Left ventricle myocardium inferior (tissue), 1 donor: Measurements from ENCODE around the gene MEGF11. TPM values are rescaled to one million over a fixed set of nuclear protein-coding genes. Genes with fewer than 3 reads are reported as not detected.

ENCODE experiments used
- DNase-seq: peaks from one replicate; pipeline ENCODE4 v3.0.0-alpha.2; 2020
- H3K27ac ChIP-seq: fragments of 200-600 bp; replicated peaks from 2 replicates; pipeline ENCODE4 v1.8.0; 2021
- H3K27me3 ChIP-seq: fragments of 200-600 bp; 2 replicates; pipeline ENCODE4 v1.8.0; 2021; ENCODE audit warnings: low read depth
- H3K36me3 ChIP-seq: fragments of 200-600 bp; 2 replicates; pipeline ENCODE4 v1.8.0; 2021
- H3K4me1 ChIP-seq: fragments of 200-600 bp; 2 replicates; pipeline ENCODE4 v1.8.0; 2021
- H3K4me3 ChIP-seq: fragments of 200-600 bp; 2 replicates; pipeline ENCODE4 v1.8.0; 2021; ENCODE audit warnings: mild to moderate bottlenecking, moderate library complexity
- H3K9me3 ChIP-seq: fragments of 200-600 bp; replicated peaks from 2 replicates; pipeline ENCODE4 v1.8.0; 2021
- CTCF ChIP-seq: fragments of 200-600 bp; IDR thresholded peaks from 2 replicates; pipeline ENCODE4 v1.8.0; 2021; ENCODE audit warnings: antibody characterized with exemption, mild to moderate bottlenecking, borderline replicate concordance
- intact Hi-C: fragments of 100-400 bp; cut with micrococcal nuclease; formaldehyde crosslinking; loops from one replicate; pipeline ENCODE4 v1.11.0; 2022
- total RNA-seq: library from RNA; stranded (reverse); fragmentation: NEBNext Ultra II Directional; extraction: Animal tissue kit (Norgen Biotek cat#: 25700); gene quantifications from one replicate; pipeline ENCODE4 v1.2.1, GENCODE V29; 2021
- donor health status: DM: no; HTN: yes; CAD: no; lungs with severe emphysema.

The MEGF11 gene
- total RNA-seq, 1 donor from 2014 or later = not detected

GRCh38 chr15:65948383-65948782, 305.2 kb downstream of the MEGF11 start:
- intact Hi-C loops = no loop called here
- no peak for TF ChIP-seq CTCF
- Histone ChIP-seq H3K36me3 (no peaks in the 10 kb centered on the region), H3K4me3 (no peak overlapping the region), H3K27me3 (peaks cover 13% of the 10 kb centered on the region), H3K4me1 (no peaks in the 10 kb centered on the region), H3K9me3 (no peaks in the 10 kb centered on the region), H3K27ac (no peak overlapping the region)
- no peak for DNase-seq

GRCh38 chr15:65947041-65947440, 306.5 kb downstream of the MEGF11 start:
- intact Hi-C loops = no loop called here
- H3K27me3 ChIP-seq = peaks cover 9% of the 10 kb centered on the region

GRCh38 chr15:65945616-65946015, 307.9 kb downstream of the MEGF11 start:
- intact Hi-C loops = no loop called here
- peaks cover 9% of the 10 kb centered on the region for H3K27me3 ChIP-seq
- no peak for DNase-seq
- no peak overlapping the region for H3K27ac ChIP-seq
- no peak overlapping the region for H3K4me3 ChIP-seq
- H3K9me3 ChIP-seq = no peaks in the 10 kb centered on the region
- H3K4me1 ChIP-seq = peaks cover 1% of the 10 kb centered on the region
- H3K36me3 ChIP-seq = no peaks in the 10 kb centered on the region
- TF ChIP-seq CTCF = no peak

More at GRCh38 chr15:65947041-65947440, 306.5 kb downstream of the MEGF11 start:
- Histone ChIP-seq H3K27ac (no peak overlapping the region), H3K4me3 (no peak overlapping the region), H3K4me1 (no peaks in the 10 kb centered on the region), H3K36me3 (no peaks in the 10 kb centered on the region), H3K9me3 (no peaks in the 10 kb centered on the region)
- no peak for TF ChIP-seq CTCF
- no peak for DNase-seq

GRCh38 chr15:65944404-65944803, 309.1 kb downstream of the MEGF11 start:
- DNase-seq = no peak
- no peak for TF ChIP-seq CTCF
- Histone ChIP-seq H3K36me3 (no peaks in the 10 kb centered on the region), H3K4me1 (peaks cover 13% of the 10 kb centered on the region), H3K27ac (no peak overlapping the region), H3K27me3 (peaks cover 5% of the 10 kb centered on the region), H3K9me3 (no peaks in the 10 kb centered on the region), H3K4me3 (no peak overlapping the region)
- intact Hi-C loops = no loop called here

GRCh38 chr15:65942436-65942835, 311.1 kb downstream of the MEGF11 start:
- intact Hi-C loops = no loop called here
- Histone ChIP-seq H3K4me3 (no peak overlapping the region), H3K27ac (no peak overlapping the region), H3K36me3 (no peaks in the 10 kb centered on the region), H3K9me3 (no peaks in the 10 kb centered on the region), H3K4me1 (peaks cover 16% of the 10 kb centered on the region), H3K27me3 (no peaks in the 10 kb centered on the region)
- DNase-seq = no peak
- TF ChIP-seq CTCF = no peak

GRCh38 chr15:65940618-65940909, 313.0 kb downstream of the MEGF11 start:
- no peak for DNase-seq
- TF ChIP-seq CTCF = no peak
- no peaks in the 10 kb centered on the region for H3K27me3 ChIP-seq
- peak overlapping the region; percentile 60 for H3K27ac ChIP-seq
- peaks cover 30% of the 10 kb centered on the region for H3K4me1 ChIP-seq
- H3K36me3 ChIP-seq = no peaks in the 10 kb centered on the region
- intact Hi-C loops = no loop called here
- H3K4me3 ChIP-seq = no peak overlapping the region
- no peaks in the 10 kb centered on the region for H3K9me3 ChIP-seq
